Measurements from ENCODE around the gene KHK. TPM values are rescaled to one million over a fixed set of nuclear protein-coding genes. Genes with fewer than 3 reads are reported as not detected.

KHK gene
- total and polyA plus RNA-seq, 2 of the 8 experiments (the other 6 are each of a cell fraction or from before 2014, with no cell fraction given), result 11.0 to 17.7 TPM

GRCh38 chr2:27083410-27084296 is 2.9 kb upstream of the KHK start:
- Histone ChIP-seq H2AFZ (ENCODE audit: low read length) (no peak overlapping the region), H3K27me3 (replicated peaks in 1 of 4; ENCODE audit: control insufficient read depth in 3 of 4, extremely low read depth in 1 of 4, insufficient read depth in 3 of 4, low read length in 3 of 4) (peaks cover 0 to 9% (median 4%) of the 10 kb centered on the region in 4 experiments; a peak in 2 of 7 replicates), H3K9ac (replicated peaks in 1 of 4; ENCODE audit: extremely low read depth in 1 of 4, low read depth in 3 of 4, low read length in 3 of 4) (no peak overlapping the region), H2BK5ac (ENCODE audit: low read depth, low read length) (no peak overlapping the region), H3K9me3 (ENCODE audit: insufficient read depth in 2 of 2, low read depth in 1 of 2, low read length in 1 of 2) (no peaks in the 10 kb centered on the region), H3K4me2 (ENCODE audit: insufficient read depth in 1 of 2, low read depth in 2 of 2, low read length in 2 of 2) (no peak overlapping the region), H3K56ac (replicated peaks; ENCODE audit: insufficient read length, low read depth, low read length) (no peak overlapping the region), H4K20me1 (replicated peaks in 1 of 2; ENCODE audit: control insufficient read depth in 1 of 2, insufficient read depth in 2 of 2, low read length in 2 of 2) (no peaks in the 10 kb centered on the region), H3K4me1 (replicated peaks in 1 of 4; ENCODE audit: control insufficient read depth in 3 of 4, insufficient read depth in 4 of 4, low read length in 3 of 4) (peaks cover 4 to 31% (median 13%) of the 10 kb centered on the region in 4 experiments), H3K23me2 (ENCODE audit: low read depth, low read length) (peaks cover 13% of the 10 kb centered on the region; the same call in 1 of the 2 replicates), H2BK20ac (ENCODE audit: low read length) (no peak overlapping the region), H3K79me1 (ENCODE audit: low read depth, low read length) (no peaks in the 10 kb centered on the region), H3K18ac (ENCODE audit: extremely low read depth, low read length) (no peak overlapping the region), H4K8ac (ENCODE audit: extremely low read depth, insufficient read depth, low read length) (peak overlapping the region; percentile 75; the same call in 1 of the 2 replicates), H2BK120ac (replicated peaks; ENCODE audit: low read depth, low read length) (no peak overlapping the region), H3K23ac (ENCODE audit: insufficient read length) (no peak overlapping the region), H3K4ac (replicated peaks; ENCODE audit: insufficient read length, low read depth, low read length) (no peak overlapping the region), H3K36me3 (ENCODE audit: control insufficient read depth in 2 of 4, insufficient read depth in 4 of 4, low read length in 3 of 4) (no peaks in the 10 kb centered on the region), H4K91ac (replicated peaks; ENCODE audit: insufficient read length, low read length) (no peak overlapping the region), H3K79me2 (ENCODE audit: control insufficient read depth in 1 of 2, insufficient read depth in 2 of 2, low read length in 2 of 2) (no peaks in the 10 kb centered on the region), H4K5ac (ENCODE audit: insufficient read length, low read depth, low read length) (no peak overlapping the region), H3K27ac (ENCODE audit: low read depth, low read length) (no peak overlapping the region), H2BK12ac (ENCODE audit: low read depth, low read length) (no peak overlapping the region), H3K4me3 (ENCODE audit: extremely low read depth in 1 of 4, insufficient read depth in 2 of 4, low read depth in 3 of 4, low read length in 4 of 4) (no peak overlapping the region), H3K14ac (ENCODE audit: insufficient read length) (no peak overlapping the region), H2BK15ac (ENCODE audit: low read length) (peak overlapping the region; percentile 72; the same call in 1 of the 2 replicates), H2AK5ac (ENCODE audit: low read depth, low read length) (no peak overlapping the region)
- no peak for FAIRE-seq
- 81% methylated on average over 20 of the region's 20 CpGs; no CpG with 5 or more reads in 1 of the 2 experiments for WGBS, 2 experiments (ENCODE audit: extremely low coverage in 1 of 2, insufficient coverage in 1 of 2, insufficient read length in 1 of 2, insufficient replicate concordance in 2 of 2, low coverage in 1 of 2, low lambda C conversion rate in 2 of 2, missing lambda C conversion rate in 1 of 2)
- no peak for TF ChIP-seq EP300 (IDR thresholded peaks at IDR 0.05; ENCODE audit: borderline replicate concordance in 1 of 2, low read depth in 2 of 2, low read length in 2 of 2)
- no peak for TF ChIP-seq RAD21 (IDR thresholded peaks at IDR 0.05 in 1 of 2, conservative IDR thresholded peaks at IDR 0.05 in 1 of 2; ENCODE audit: low read depth in 2 of 2, low read length in 2 of 2)
- no peak for TF ChIP-seq TBP (IDR thresholded peaks at IDR 0.05; ENCODE audit: low read depth, low read length)
- TF ChIP-seq GABPA (IDR thresholded peaks at IDR 0.05; ENCODE audit: borderline replicate concordance, insufficient read depth, low read length), result no peak
- TF ChIP-seq EGR1 (IDR thresholded peaks at IDR 0.05; ENCODE audit: borderline replicate concordance, low read depth, low read length), result no peak
- TF ChIP-seq BACH1 (IDR thresholded peaks at IDR 0.05; ENCODE audit: low read length), result no peak
- TF ChIP-seq PHF8 (conservative IDR thresholded peaks at IDR 0.05; ENCODE audit: low read depth, low read length), result no peak
- TF ChIP-seq SIRT6 (IDR thresholded peaks at IDR 0.05; ENCODE audit: low read length), result no peak
- TF ChIP-seq YY1 (IDR thresholded peaks at IDR 0.05; ENCODE audit: low read depth, low read length), result no peak
- TF ChIP-seq KDM5A (IDR thresholded peaks at IDR 0.05; ENCODE audit: low read length), result no peak
- CTCF ChIA-PET (ENCODE audit: partially characterized antibody), result interaction anchor here (1.1 to 16.5 kb wide), 8 partner anchors 9 to 86 kb away, joined by 3 to 160 read pairs (median 6); partner anchors contain the start of genes AGBL5, OST4 and PREB
- DNase-seq (ENCODE audit: low read depth in 1 of 2, low spot score in 2 of 2), result no peak
- POLR2A ChIA-PET (ENCODE audit: partially characterized antibody), result interaction anchor here (0.8 to 5.9 kb wide), 8 partner anchors 11 to 273 kb away, joined by 3 to 63 read pairs (median 6); partner anchors contain the start of genes AGBL5, ATRAID, GTF3C2 and OST4
